ENCODE data around the gene FXYD7. TPM values are rescaled to one million over a fixed set of nuclear protein-coding genes. Genes with fewer than 3 reads are reported as not detected.

FXYD7 gene
- total RNA-seq, 1 experiment from 2014 or later, result not detected

GRCh38 chr19:35153701-35154524 lies 10.9 kb downstream of the FXYD7 start:
- peaks cover 14% of the 10 kb centered on the region for H3K36me3 Mint-ChIP-seq (ENCODE audit: insufficient read depth, unreplicated experiment)
- ChIA-PET POLR2A (interaction anchor here (0.6 to 2.7 kb wide), 9 partner anchors 9 to 114 kb away, joined by 3 to 9 read pairs (median 4); no protein-coding TSS in a partner anchor), CTCF (interaction anchor here (0.6 to 2.0 kb wide), 16 partner anchors 8 to 178 kb away, joined by 3 to 9 read pairs (median 4); no protein-coding TSS in a partner anchor)
- peak overlapping the region; percentile 99 for H3K4me3 Mint-ChIP-seq (ENCODE audit: unreplicated experiment)
- peak overlapping the region; percentile 93 for H3K27ac Mint-ChIP-seq (ENCODE audit: low read depth, unreplicated experiment)
- H3K27me3 Mint-ChIP-seq (ENCODE audit: insufficient read depth, unreplicated experiment), result no peaks in the 10 kb centered on the region
- no TSS peak for BruUV-seq (replicated peaks)
- H3K9me3 Mint-ChIP-seq (ENCODE audit: unreplicated experiment), result no peaks in the 10 kb centered on the region
- intact Hi-C loops (cut with micrococcal nuclease), result loop anchor here (1.0 to 5.0 kb wide), 2 partner anchors 94 to 113 kb away; partner anchors contain the start of gene USF2
- DNase-seq (ENCODE audit: unreplicated experiment), result peak; percentile 63
- TF ChIP-seq, protein P1, sequence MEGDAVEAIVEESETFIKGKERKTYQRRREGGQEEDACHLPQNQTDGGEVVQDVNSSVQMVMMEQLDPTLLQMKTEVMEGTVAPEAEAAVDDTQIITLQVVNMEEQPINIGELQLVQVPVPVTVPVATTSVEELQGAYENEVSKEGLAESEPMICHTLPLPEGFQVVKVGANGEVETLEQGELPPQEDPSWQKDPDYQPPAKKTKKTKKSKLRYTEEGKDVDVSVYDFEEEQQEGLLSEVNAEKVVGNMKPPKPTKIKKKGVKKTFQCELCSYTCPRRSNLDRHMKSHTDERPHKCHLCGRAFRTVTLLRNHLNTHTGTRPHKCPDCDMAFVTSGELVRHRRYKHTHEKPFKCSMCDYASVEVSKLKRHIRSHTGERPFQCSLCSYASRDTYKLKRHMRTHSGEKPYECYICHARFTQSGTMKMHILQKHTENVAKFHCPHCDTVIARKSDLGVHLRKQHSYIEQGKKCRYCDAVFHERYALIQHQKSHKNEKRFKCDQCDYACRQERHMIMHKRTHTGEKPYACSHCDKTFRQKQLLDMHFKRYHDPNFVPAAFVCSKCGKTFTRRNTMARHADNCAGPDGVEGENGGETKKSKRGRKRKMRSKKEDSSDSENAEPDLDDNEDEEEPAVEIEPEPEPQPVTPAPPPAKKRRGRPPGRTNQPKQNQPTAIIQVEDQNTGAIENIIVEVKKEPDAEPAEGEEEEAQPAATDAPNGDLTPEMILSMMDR (IDR thresholded peaks at IDR 0.05; ENCODE audit: unreplicated experiment), result peak; percentile 47
- peaks cover 22% of the 10 kb centered on the region for H3K4me1 Mint-ChIP-seq (ENCODE audit: insufficient read depth, unreplicated experiment)

DNA sequence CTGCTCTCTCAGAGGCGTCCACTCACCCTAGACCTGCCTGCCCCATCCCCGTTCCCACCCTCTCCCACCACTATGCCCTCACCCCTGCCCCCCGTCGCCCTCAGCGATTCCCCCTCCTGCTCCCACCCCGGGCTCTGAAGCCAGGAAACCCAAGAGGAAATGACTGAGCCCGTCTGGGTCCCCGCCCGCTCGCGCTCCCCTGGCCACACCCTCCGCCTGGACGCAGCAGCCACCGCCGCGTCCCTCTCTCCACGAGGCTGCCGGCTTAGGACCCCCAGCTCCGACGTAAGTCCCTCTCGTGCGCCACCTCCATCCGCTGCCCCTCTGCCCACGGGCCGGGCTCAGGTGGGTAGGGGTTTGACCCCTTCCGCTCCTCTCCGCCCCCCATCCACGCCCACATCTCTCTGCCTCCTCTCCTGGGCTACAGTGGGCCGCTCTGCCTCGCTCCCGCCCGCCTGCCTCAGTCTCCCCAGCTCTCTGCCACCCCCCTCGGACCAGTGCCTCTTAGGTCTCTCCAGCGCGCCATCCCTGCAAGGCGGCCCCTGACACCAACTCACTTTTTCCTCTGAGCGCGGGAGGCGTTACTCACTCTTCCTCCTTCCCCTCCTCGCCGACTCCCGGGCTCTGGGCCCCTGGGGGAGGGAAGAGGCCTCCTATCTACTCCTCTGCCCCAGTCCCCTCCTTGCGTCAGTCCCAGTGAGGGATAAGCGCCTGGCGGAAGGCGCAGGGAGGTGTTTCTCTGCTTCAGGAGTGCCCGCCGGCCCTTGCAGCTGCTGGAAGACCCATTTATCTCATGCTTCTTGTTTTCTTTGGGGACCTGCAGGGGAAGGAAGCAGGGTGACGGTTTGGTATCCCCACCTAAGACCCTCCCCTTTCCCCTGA lies 11.7 kb downstream of the FXYD7 start, which contains the start of gene FXYD5:
TSS of gene FXYD5 (plus strand) at position 211 of the 882 bp plus-strand sequence. CDS start 816 bp downstream, outside the sequence.
- intact Hi-C loops (cut with micrococcal nuclease), result loop anchor here (1.0 to 5.0 kb wide), 2 partner anchors 94 to 113 kb away; partner anchors contain the start of gene USF2
- TF ChIP-seq, protein P1 (IDR thresholded peaks at IDR 0.05; ENCODE audit: unreplicated experiment), result no peak
- Mint-ChIP-seq H3K27me3 (ENCODE audit: insufficient read depth, unreplicated experiment) (no peaks in the 10 kb centered on the region), H3K4me1 (ENCODE audit: insufficient read depth, unreplicated experiment) (peaks cover 22% of the 10 kb centered on the region), H3K27ac (ENCODE audit: low read depth, unreplicated experiment) (peak within 1 kb of the TSS; percentile 93), H3K36me3 (ENCODE audit: insufficient read depth, unreplicated experiment) (peaks cover 20% of the 10 kb centered on the region), H3K9me3 (ENCODE audit: unreplicated experiment) (no peaks in the 10 kb centered on the region), H3K4me3 (ENCODE audit: unreplicated experiment) (peak within 1 kb of the TSS; percentile 99)
- DNase-seq (ENCODE audit: unreplicated experiment), result peak; percentile 82
- CTCF ChIA-PET, result interaction anchor here (0.6 to 2.0 kb wide), 15 partner anchors 9 to 178 kb away, joined by 3 to 9 read pairs (median 4); no protein-coding TSS in a partner anchor
- POLR2A ChIA-PET, result interaction anchor here (0.6 to 2.7 kb wide), 7 partner anchors 8 to 113 kb away, joined by 3 to 9 read pairs (median 4); no protein-coding TSS in a partner anchor
- no TSS peak for BruUV-seq (replicated peaks)

GRCh38 chr19:35155441-35155840 lies 12.4 kb downstream of the FXYD7 start:
- no TSS peak for BruUV-seq (replicated peaks)
- H3K27me3 Mint-ChIP-seq (ENCODE audit: insufficient read depth, unreplicated experiment), result no peaks in the 10 kb centered on the region
- intact Hi-C loops (cut with micrococcal nuclease), result no loop called here
- TF ChIP-seq, protein P1 (IDR thresholded peaks at IDR 0.05; ENCODE audit: unreplicated experiment), result no peak
- H3K9me3 Mint-ChIP-seq (ENCODE audit: unreplicated experiment), result no peaks in the 10 kb centered on the region
- H3K4me3 Mint-ChIP-seq (ENCODE audit: unreplicated experiment), result peak overlapping the region; percentile 99
- ChIA-PET CTCF (no interaction called here), POLR2A (interaction anchor here (0.8 to 2.7 kb wide), 3 partner anchors 32 to 64 kb away, joined by 3 to 9 read pairs (median 5); no protein-coding TSS in a partner anchor)
- H3K36me3 Mint-ChIP-seq (ENCODE audit: insufficient read depth, unreplicated experiment), result peaks cover 27% of the 10 kb centered on the region
- peak overlapping the region; percentile 93 for H3K27ac Mint-ChIP-seq (ENCODE audit: low read depth, unreplicated experiment)
- H3K4me1 Mint-ChIP-seq (ENCODE audit: insufficient read depth, unreplicated experiment), result peaks cover 22% of the 10 kb centered on the region
- DNase-seq (ENCODE audit: unreplicated experiment), result no peak

All from MCF 10A (cell line).